ENCODE measurements around the gene CASP2.

The CASP2 gene

GRCh38 chr7:143299346-143299745, 11.2 kb downstream of the CASP2 start:
- no peak for DNase-seq

DNA sequence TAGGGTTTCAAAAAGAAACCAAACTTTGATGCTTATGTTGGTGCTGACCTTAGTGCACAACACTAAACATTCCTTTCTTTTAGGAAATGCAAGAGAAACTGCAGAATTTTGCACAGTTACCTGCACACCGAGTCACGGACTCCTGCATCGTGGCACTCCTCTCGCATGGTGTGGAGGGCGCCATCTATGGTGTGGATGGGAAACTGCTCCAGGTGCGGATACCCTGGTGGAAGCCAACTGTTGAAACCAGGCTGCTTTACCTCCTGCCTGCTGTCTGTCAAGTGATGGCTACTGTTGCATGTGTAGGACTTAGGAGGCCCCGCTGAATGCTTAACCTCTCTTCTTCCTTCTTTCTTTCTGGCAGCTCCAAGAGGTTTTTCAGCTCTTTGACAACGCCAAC, 11.7 kb downstream of the CASP2 start:
- no peak for DNase-seq

DNA sequence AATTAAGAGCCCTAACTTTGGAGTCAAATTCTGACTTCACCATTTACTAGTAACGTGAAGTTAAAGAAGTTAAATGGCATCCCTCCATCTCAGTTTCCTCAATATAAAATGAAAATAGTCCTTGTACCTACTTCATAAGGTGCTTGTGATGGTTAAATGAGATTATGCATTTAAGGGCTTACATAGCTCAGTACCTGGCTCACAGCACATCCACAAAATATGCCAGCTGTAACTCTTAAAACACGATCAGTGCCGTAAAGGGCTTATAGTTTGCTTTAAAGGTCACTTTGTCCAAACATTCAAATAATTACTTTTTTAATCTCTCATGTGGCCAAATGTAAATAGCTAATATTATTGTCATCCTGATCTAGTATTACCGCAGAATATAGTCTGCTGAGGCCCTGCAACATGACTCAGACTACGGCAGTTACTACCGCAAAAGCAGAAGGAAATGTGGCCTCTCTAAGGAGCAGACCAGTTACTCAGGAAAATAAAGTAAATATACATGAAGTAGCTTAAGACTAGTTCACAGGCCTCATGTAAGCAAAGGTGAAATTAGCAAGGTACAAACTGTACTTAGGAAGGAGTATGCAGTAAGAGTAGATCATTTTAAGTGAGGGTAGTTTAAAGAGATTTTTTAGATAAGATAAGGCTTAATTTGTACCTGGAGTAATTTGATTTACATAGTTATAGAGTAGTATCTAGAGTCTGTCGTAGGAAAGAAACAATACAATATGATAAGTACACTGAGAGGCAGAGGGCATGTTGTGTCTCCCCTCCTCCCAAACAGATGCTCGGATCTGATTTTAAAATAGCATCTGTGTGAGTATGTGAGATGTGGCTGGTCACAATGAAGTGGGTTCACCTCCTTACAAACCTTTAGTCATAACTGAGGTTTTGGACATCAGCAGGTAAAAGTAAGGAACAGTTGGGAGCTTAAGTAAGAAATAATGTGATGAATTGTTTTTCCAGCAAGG, 13.1 kb downstream of the CASP2 start:
- no peak for DNase-seq

GRCh38 chr7:143303733-143304132, 15.6 kb downstream of the CASP2 start:
- DNase-seq = no peak

- no peak for DNase-seq
Observed at GRCh38 chr7:143304938-143305337, 16.8 kb downstream of the CASP2 start.

GRCh38 chr7:143305423-143306070, 17.4 kb downstream of the CASP2 start:
- peak; percentile 36 for DNase-seq

DNA sequence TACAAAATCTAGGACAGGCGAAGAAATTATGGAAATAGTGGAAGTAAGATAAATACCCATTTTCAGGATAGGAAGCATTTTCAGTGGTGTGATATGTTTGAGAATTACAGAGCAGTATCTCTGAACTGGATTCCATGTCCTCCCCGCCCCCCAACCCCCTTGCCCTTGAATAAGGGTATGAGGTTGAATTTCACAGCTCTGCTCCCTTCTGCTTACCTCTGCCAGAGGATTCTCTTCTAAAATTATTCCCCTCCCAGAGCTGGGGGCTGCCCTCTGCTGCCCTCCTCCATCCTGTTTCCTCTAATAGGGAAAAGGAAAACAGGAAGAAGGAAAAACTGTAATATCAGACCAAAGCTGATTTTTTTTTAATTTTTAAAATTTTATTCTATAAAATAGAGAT, 20.5 kb downstream of the CASP2 start:
- DNase-seq = no peak

- no peak for DNase-seq
Observed at GRCh38 chr7:143314127-143314526, 26.0 kb downstream of the CASP2 start.

GRCh38 chr7:143315776-143316175, 27.6 kb downstream of the CASP2 start, which contains the start of gene CLCN1:
CLCN1 (plus strand) TSS chr7:143316111; CDS start chr7:143316213, 102 bp downstream.
- no peak for DNase-seq

DNA sequence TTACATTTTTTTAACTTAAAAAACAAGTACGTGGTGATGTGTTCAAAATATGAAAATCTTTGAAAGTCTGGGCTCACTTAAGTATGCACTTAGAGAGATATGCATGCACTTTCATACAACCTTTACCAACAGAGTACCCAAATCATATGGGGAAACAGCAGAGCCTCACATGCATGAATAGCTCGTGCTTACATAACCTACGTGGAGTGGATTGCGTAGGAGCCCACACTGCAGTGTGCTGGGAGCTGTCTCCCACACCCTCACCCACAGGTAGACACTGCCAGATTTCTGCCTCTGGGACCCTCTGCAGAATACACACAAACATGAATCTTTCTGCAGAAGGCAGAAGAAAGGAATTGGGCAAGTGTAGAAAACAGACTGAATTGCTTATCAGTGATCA, 28.3 kb downstream of the CASP2 start:
- DNase-seq = no peak

DNA sequence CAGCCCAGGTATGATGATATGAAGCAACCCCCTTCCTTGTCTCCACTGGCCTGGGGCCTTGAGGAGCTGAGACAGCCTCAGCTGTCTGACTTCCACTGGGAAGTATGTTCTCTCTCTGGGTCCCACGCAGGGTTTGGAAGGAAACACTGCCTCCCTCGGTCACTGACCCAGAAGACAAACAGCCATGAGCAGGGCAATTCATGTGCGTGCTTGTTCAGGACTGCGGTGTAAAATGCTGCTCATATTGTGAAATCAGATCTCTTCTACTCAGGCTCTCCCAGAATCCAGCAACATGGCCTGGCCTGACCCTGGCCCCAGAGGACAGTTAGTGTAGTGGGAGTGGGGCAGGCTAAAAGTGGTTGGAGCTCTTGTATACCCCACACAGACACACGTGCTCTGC, 30.5 kb downstream of the CASP2 start:
- DNase-seq = no peak

- no peak for DNase-seq
Observed at GRCh38 chr7:143320620-143321019, 32.5 kb downstream of the CASP2 start.

DNA sequence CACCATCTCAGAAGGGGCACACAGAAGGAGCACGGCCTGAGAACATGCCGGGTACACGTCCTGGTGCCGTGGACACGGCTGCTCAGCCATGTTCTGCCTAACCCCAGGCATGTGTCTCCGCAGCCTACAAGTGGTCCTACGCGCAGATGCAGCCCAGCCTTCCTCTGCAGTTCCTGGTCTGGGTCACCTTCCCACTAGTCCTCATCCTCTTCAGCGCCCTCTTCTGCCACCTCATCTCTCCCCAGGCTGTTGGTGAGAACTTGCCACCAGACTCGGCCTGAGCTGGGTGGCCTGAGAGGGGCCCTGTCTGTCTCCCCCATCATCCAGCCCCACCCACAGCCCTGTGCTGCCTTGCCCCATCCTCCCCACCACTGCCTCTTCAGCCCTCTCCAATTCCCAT, 33.1 kb downstream of the CASP2 start:
- no peak for DNase-seq

GRCh38 chr7:143321734-143322133, 33.6 kb downstream of the CASP2 start:
- DNase-seq = no peak

DNA sequence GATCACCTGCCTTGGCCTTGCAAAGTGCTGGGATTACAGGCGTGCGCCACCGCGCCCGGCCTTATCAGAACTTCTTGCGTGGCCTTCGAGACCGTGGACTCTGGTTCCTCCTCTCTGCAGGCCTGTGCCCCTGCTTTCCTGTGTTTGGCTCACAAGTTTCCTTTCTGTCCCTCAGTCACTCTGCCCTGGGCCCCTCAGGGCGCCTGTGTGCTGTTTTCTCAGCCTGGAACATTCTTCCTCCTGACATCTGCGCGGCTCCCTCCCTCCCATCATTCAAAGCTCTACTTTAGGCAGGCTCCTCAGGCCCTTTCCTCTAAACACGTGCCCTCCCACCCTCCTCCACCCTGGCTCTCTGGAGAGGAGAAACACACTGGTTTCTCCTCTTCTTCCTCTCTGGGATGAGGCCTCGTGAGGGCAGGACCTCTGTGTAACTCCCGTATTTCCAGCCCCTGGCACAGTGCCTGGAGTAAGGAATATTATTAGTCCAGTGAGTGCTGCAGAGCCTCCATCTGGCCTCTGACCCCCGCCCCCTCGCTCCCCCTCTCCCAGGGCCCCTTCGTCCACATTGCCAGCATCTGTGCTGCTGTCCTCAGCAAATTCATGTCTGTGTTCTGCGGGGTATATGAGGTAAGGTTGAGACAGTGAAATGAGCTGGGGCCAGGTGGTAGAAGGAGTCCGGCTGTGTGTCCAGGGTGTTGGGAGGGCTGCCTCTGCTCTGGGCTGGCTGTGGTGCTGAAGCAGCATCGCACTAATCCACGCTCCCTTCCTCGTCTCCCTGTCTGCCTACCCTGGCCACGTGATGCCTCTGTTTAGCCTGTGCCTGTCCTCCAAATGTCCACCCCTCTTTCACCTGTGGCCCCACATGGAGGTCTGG, 34.8 kb downstream of the CASP2 start:
- no peak for DNase-seq

DNA sequence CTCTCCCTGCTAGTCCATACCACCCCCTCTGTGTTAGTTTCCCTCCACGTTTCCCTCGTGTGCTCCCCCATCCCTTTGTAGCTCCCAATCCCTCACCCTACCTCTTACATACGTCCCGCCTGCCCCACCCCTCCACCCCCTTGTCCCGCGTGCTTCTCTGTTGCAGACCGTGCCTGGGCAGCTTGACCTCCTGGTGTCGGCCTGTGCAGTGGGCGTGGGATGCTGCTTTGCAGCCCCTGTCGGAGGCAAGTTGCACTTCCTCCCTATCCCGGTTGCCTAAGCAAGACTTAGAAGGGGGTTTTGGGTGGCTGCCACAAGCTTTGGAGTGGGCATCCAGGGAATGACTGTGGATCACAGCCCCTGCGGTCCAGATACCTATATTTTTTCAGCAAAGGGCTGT, 35.5 kb downstream of the CASP2 start:
- no peak for DNase-seq

- no peak for DNase-seq
Observed at GRCh38 chr7:143325240-143325639, 37.1 kb downstream of the CASP2 start.

- DNase-seq = no peak
Observed at GRCh38 chr7:143327903-143328302, 39.8 kb downstream of the CASP2 start.

- DNase-seq = no peak
Observed at GRCh38 chr7:143329471-143330170, 41.5 kb downstream of the CASP2 start.

GRCh38 chr7:143331179-143331801, 43.1 kb downstream of the CASP2 start:
- no peak for DNase-seq

DNA sequence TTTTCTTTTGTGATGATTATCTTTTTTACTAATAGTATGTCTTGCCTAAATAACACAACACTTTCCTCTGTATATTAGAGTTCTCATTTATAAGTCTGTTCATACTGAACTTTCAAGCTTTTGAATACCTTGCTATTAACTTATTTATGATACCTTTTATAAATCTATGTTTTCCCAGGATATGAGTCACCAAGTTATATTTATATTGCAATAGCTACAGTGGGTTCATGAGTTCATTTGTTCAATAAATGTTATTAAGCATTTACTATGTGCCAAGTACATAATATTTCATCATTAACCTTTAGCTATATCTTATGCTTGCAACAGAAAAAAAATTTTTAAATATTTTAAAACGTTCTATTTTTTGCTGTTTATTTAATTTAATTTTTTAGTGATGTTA, 46.1 kb downstream of the CASP2 start:
- no peak for DNase-seq

GRCh38 chr7:143337216-143337615, 49.1 kb downstream of the CASP2 start:
- no peak for DNase-seq

All from NCI-H2029 treated with DMSO at 0.1 percent for 48 hours (cell line).